ENCODE measurements around the gene ADPRH. TPM values are rescaled to one million over a fixed set of nuclear protein-coding genes. Genes with fewer than 3 reads are reported as not detected.
"Not testable (repeated sequence)": the region's sequence is repeated elsewhere in the genome, so short reads cannot be mapped to it uniquely, and the experiment has no call there.

The ADPRH gene
- total RNA-seq, 1 experiment from 2014 or later = 4.7 TPM

DNA sequence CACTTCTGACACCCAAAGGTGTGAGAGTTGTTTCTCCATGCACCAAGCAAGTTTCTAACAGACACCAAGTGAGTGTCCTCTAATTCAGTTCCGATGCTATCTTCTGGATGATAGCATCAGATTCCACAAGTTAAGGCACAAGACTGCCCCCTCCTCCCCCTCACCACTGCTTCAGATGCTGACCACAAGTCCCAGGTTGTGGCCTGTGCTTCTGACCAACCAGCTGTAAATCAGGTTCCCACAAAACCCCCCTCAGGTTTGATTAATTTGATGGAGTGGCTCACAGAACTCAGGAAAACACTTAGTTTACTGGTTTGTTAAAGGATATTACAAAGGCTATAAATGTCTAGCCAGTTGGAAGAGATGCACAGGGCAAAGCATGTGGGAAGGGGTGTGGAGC, 11.4 kb downstream of the ADPRH start:
- intact Hi-C loops (cut with micrococcal nuclease) = no loop called here
- BruUV-seq (replicated peaks) = no TSS peak
- Histone ChIP-seq H3K4me2 (ENCODE audit: low read length) (no peak overlapping the region), H3K27ac (ENCODE audit: low read length) (no peak overlapping the region), H3K27me3 (ENCODE audit: low read length) (no peaks in the 10 kb centered on the region), H3K4me3 (ENCODE audit: low read length) (no peak overlapping the region), H4K20me1 (ENCODE audit: low read length) (no peaks in the 10 kb centered on the region), H3F3A (ENCODE audit: low read length, unreplicated experiment) (no peaks in the 10 kb centered on the region), H3K9me3 (ENCODE audit: low read length) (no peaks in the 10 kb centered on the region), H2AFZ (ENCODE audit: low read length) (no peak overlapping the region), H3K36me3 (ENCODE audit: low read depth, low read length) (no peaks in the 10 kb centered on the region), H3K9me2 (replicated peaks; ENCODE audit: low read length) (no peaks in the 10 kb centered on the region), H3K79me2 (ENCODE audit: low read length) (no peaks in the 10 kb centered on the region), H3K4me1 (ENCODE audit: insufficient read depth, low read length) (peaks cover 8% of the 10 kb centered on the region), H3K9ac (ENCODE audit: low read length) (no peak overlapping the region)
- TF ChIP-seq EZH2phosphoT487 (IDR thresholded peaks at IDR 0.05; ENCODE audit: borderline replicate concordance, low read length) = no peak
- TF ChIP-seq, protein P1, sequence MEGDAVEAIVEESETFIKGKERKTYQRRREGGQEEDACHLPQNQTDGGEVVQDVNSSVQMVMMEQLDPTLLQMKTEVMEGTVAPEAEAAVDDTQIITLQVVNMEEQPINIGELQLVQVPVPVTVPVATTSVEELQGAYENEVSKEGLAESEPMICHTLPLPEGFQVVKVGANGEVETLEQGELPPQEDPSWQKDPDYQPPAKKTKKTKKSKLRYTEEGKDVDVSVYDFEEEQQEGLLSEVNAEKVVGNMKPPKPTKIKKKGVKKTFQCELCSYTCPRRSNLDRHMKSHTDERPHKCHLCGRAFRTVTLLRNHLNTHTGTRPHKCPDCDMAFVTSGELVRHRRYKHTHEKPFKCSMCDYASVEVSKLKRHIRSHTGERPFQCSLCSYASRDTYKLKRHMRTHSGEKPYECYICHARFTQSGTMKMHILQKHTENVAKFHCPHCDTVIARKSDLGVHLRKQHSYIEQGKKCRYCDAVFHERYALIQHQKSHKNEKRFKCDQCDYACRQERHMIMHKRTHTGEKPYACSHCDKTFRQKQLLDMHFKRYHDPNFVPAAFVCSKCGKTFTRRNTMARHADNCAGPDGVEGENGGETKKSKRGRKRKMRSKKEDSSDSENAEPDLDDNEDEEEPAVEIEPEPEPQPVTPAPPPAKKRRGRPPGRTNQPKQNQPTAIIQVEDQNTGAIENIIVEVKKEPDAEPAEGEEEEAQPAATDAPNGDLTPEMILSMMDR (conservative IDR thresholded peaks at IDR 0.05; ENCODE audit: low read depth, low read length) = no peak
- TF ChIP-seq EZH2 (IDR thresholded peaks at IDR 0.05; ENCODE audit: low read length, unreplicated experiment) = no peak
- no peak for ATAC-seq
- ChIA-PET CTCF (no interaction called here), POLR2A (ENCODE audit: unreplicated experiment) (no interaction called here)
- DNase-seq = no peak

DNA sequence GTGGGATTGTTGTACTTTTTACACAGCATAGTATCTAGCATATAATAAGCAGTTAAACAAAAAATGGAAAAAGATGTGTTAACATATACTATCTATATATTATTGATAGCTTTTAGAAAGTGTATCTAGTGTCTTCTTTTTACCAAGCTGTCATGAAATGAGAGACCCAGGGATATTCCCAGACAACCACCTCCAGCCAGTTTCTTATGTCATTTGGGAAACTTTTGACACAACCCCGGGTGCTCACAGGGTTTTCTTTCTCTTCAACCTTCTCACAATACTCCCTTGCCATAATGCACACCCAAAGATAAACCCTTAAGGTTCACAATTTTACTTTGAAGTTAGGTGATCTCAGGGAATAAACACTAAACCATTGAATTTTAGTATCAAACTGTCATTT, 13.6 kb downstream of the ADPRH start:
- Histone ChIP-seq H3K4me3 (ENCODE audit: low read length) (no peak overlapping the region), H4K20me1 (ENCODE audit: low read length) (no peaks in the 10 kb centered on the region), H3K4me2 (ENCODE audit: low read length) (no peak overlapping the region), H3K9me3 (ENCODE audit: low read length) (no peaks in the 10 kb centered on the region), H3K9me2 (replicated peaks; ENCODE audit: low read length) (no peaks in the 10 kb centered on the region), H3K79me2 (ENCODE audit: low read length) (no peaks in the 10 kb centered on the region), H3K36me3 (ENCODE audit: low read depth, low read length) (no peaks in the 10 kb centered on the region), H2AFZ (ENCODE audit: low read length) (no peak overlapping the region), H3K4me1 (ENCODE audit: insufficient read depth, low read length) (peaks cover 5% of the 10 kb centered on the region; the same call in 1 of the 2 replicates), H3F3A (ENCODE audit: low read length, unreplicated experiment) (no peaks in the 10 kb centered on the region), H3K27me3 (ENCODE audit: low read length) (no peaks in the 10 kb centered on the region), H3K27ac (ENCODE audit: low read length) (no peak overlapping the region), H3K9ac (ENCODE audit: low read length) (no peak overlapping the region)
- POLR2A ChIA-PET (ENCODE audit: unreplicated experiment) = no interaction called here
- CTCF ChIA-PET = no interaction called here
- no TSS peak for BruUV-seq (replicated peaks)
- DNase-seq (no peak), ATAC-seq (no peak)
- TF ChIP-seq EZH2phosphoT487 (IDR thresholded peaks at IDR 0.05; ENCODE audit: borderline replicate concordance, low read length) (no peak), EZH2 (IDR thresholded peaks at IDR 0.05; ENCODE audit: low read length, unreplicated experiment) (no peak)
- TF ChIP-seq, protein P1 (conservative IDR thresholded peaks at IDR 0.05; ENCODE audit: low read depth, low read length) = no peak
- intact Hi-C loops (cut with micrococcal nuclease) = no loop called here

DNA sequence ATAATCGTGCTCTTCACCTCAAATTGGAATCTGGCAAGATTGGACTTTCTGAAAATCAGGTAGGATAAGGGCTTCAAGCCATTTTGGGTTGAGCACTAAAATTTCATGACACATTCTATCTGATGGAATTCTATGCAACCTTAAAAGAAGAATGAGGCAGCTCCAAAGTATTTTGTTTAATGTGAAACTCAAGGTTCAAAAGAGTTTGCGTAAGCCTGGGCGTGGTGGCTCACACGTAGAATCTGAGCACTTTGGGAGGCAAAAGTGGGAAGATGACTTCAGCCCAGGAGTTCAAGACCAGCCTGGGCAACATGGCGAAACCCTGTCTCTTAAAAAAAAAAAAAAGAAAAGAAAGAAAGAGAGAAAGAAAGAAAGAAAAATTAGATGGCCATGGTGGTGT, 14.8 kb downstream of the ADPRH start:
- BruUV-seq (replicated peaks) = no TSS peak
- Histone ChIP-seq H3K27me3 (ENCODE audit: low read length) (no peaks in the 10 kb centered on the region), H4K20me1 (ENCODE audit: low read length) (no peaks in the 10 kb centered on the region), H3K4me3 (ENCODE audit: low read length) (no peak overlapping the region), H3K36me3 (ENCODE audit: low read depth, low read length) (no peaks in the 10 kb centered on the region), H3K27ac (ENCODE audit: low read length) (no peak overlapping the region), H3K4me2 (ENCODE audit: low read length) (no peak overlapping the region), H2AFZ (ENCODE audit: low read length) (no peak overlapping the region), H3K79me2 (ENCODE audit: low read length) (no peaks in the 10 kb centered on the region), H3K9ac (ENCODE audit: low read length) (no peak overlapping the region), H3K9me3 (ENCODE audit: low read length) (no peaks in the 10 kb centered on the region), H3F3A (ENCODE audit: low read length, unreplicated experiment) (no peaks in the 10 kb centered on the region), H3K9me2 (replicated peaks; ENCODE audit: low read length) (no peaks in the 10 kb centered on the region), H3K4me1 (ENCODE audit: insufficient read depth, low read length) (peaks cover 5% of the 10 kb centered on the region; the same call in 1 of the 2 replicates)
- DNase-seq = no peak
- ChIA-PET CTCF (no interaction called here), POLR2A (ENCODE audit: unreplicated experiment) (no interaction called here)
- intact Hi-C loops (cut with micrococcal nuclease) = no loop called here
- TF ChIP-seq EZH2 (IDR thresholded peaks at IDR 0.05; ENCODE audit: low read length, unreplicated experiment) (no peak), EZH2phosphoT487 (IDR thresholded peaks at IDR 0.05; ENCODE audit: borderline replicate concordance, low read length) (no peak)
- TF ChIP-seq, protein P1 (conservative IDR thresholded peaks at IDR 0.05; ENCODE audit: low read depth, low read length) = no peak
- ATAC-seq = no peak

DNA sequence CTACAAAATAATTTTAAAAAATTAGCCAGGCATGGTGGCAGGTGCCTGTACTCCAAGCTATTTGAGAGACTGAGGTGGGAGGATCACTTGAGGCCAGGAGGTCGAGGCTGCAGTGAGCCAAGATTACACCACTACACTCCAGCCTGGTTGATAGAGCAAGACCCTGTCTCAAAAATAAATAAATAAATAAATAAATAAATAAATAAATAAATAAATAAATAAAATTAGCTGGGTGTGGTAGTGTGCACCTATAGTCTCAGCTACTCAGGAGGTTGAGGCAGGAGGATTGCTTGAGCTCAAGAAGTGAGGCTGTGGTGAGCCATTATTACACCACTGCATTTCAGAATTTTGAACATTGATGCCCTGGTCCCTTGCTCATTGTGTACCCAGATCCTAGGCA, 15.6 kb downstream of the ADPRH start:
- H3K36me3 ChIP-seq (ENCODE audit: low read depth, low read length); H3K27me3 ChIP-seq (ENCODE audit: low read length); intact Hi-C loops (cut with micrococcal nuclease); H3K27ac ChIP-seq (ENCODE audit: low read length); BruUV-seq (replicated peaks); ATAC-seq; H2AFZ ChIP-seq (ENCODE audit: low read length); H3K9me2 ChIP-seq (replicated peaks; ENCODE audit: low read length); H3K79me2 ChIP-seq (ENCODE audit: low read length); CTCF ChIA-PET; H4K20me1 ChIP-seq (ENCODE audit: low read length); H3F3A ChIP-seq (ENCODE audit: low read length, unreplicated experiment); H3K9me3 ChIP-seq (ENCODE audit: low read length); H3K4me2 ChIP-seq (ENCODE audit: low read length); H3K4me3 ChIP-seq (ENCODE audit: low read length); DNase-seq; H3K4me1 ChIP-seq (ENCODE audit: insufficient read depth, low read length); H3K9ac ChIP-seq (ENCODE audit: low read length): not testable (repeated sequence)
- POLR2A ChIA-PET (ENCODE audit: unreplicated experiment) = interaction anchor here (0.5 kb wide), 1 partner anchor 69 kb away, joined by 3 read pairs; no protein-coding TSS in a partner anchor

Measured in PC-3 (cell line).